Measurements from ENCODE around the gene EMC7.

DNA sequence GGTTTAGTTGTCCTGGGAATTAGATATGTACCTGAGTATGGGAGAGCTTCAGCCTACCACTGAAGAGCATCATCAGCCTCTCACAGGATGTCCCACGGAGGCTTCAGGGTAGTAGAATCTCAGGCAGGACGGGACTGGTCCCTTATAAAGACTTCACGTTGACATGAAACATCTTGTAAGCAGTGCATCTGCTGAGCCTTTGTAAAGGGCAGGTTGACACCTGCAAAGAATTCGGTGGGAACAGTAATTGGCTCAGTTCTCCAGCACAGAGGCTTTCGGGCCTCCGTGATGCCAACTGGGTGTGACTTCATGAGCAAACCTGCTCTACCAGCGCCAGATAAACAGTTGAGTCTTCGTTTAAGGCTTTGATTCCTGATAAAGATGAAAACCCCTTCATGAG is 35.7 kb downstream of the EMC7 start:
- TF ChIP-seq POLR2A (IDR thresholded peaks at IDR 0.05): no peak
- TF ChIP-seq, protein P1, sequence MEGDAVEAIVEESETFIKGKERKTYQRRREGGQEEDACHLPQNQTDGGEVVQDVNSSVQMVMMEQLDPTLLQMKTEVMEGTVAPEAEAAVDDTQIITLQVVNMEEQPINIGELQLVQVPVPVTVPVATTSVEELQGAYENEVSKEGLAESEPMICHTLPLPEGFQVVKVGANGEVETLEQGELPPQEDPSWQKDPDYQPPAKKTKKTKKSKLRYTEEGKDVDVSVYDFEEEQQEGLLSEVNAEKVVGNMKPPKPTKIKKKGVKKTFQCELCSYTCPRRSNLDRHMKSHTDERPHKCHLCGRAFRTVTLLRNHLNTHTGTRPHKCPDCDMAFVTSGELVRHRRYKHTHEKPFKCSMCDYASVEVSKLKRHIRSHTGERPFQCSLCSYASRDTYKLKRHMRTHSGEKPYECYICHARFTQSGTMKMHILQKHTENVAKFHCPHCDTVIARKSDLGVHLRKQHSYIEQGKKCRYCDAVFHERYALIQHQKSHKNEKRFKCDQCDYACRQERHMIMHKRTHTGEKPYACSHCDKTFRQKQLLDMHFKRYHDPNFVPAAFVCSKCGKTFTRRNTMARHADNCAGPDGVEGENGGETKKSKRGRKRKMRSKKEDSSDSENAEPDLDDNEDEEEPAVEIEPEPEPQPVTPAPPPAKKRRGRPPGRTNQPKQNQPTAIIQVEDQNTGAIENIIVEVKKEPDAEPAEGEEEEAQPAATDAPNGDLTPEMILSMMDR (IDR thresholded peaks at IDR 0.05 in 8 of 11, conservative IDR thresholded peaks at IDR 0.05 in 3 of 11): no peak
